ENCODE measurements around the gene TBPL1. TPM values are rescaled to one million over a fixed set of nuclear protein-coding genes. Genes with fewer than 3 reads are reported as not detected.

Gene TBPL1
- total RNA-seq, 1 experiment from 2014 or later: 39.7 TPM

- no peak for DNase-seq (ENCODE audit: low read depth, low spot score)
These were observed 15.1 kb upstream of the TBPL1 start for GRCh38 chr6:133937909-133938308.

GRCh38 chr6:133938533-133938932, 14.5 kb upstream of the TBPL1 start:
- Histone ChIP-seq H3K4me3 (ENCODE audit: low read depth in 2 of 2, low read length in 2 of 2) (no peak overlapping the region), H3K27me3 (ENCODE audit: control insufficient read depth, insufficient read depth, low read length) (no peaks in the 10 kb centered on the region), H3K27ac (ENCODE audit: low read length) (no peak overlapping the region), H3K9me3 (ENCODE audit: control insufficient read depth, insufficient read depth, low read depth, low read length) (no peaks in the 10 kb centered on the region), H3K36me3 (ENCODE audit: control insufficient read depth, insufficient read depth, low read length) (no peaks in the 10 kb centered on the region), H3K4me1 (ENCODE audit: control insufficient read depth, insufficient read depth, low read length) (no peaks in the 10 kb centered on the region)
- intact Hi-C loops (cut with micrococcal nuclease; ENCODE audit: unreplicated experiment): no loop called here
- ATAC-seq (no peak), DNase-seq (ENCODE audit: low read depth, low spot score) (no peak)
- ChIA-PET POLR2A (no interaction called here), CTCF (no interaction called here)
- in situ Hi-C loops (cut with HindIII; ENCODE audit: low pct_unique_long_range_greater_than_20kb, low sequenced_read_pairs): no loop called here
- TF ChIP-seq SIN3A (IDR thresholded peaks at IDR 0.05; ENCODE audit: borderline replicate concordance, insufficient read depth, low read depth, low read length): no peak
- TF ChIP-seq TCF7L2 (IDR thresholded peaks at IDR 0.05; ENCODE audit: low read depth, low read length): no peak
- TF ChIP-seq CTCF (IDR thresholded peaks at IDR 0.05): no peak
- TF ChIP-seq POLR2AphosphoS5 (IDR thresholded peaks at IDR 0.05; ENCODE audit: low read depth, low read length): no peak
- no peak for TF ChIP-seq REST (IDR thresholded peaks at IDR 0.05; ENCODE audit: insufficient read depth in 1 of 2, low read depth in 2 of 2, low read length in 1 of 2)
- no TSS peak for BruUV-seq (replicated peaks)

More at GRCh38 chr6:133937909-133938308, 15.1 kb upstream of the TBPL1 start:
- no peaks in the 10 kb centered on the region for H3K9me3 ChIP-seq (ENCODE audit: control insufficient read depth, insufficient read depth, low read depth, low read length)
- no peak overlapping the region for H3K4me3 ChIP-seq (ENCODE audit: low read depth in 2 of 2, low read length in 2 of 2)
- no peak for ATAC-seq
- no peaks in the 10 kb centered on the region for H3K27me3 ChIP-seq (ENCODE audit: control insufficient read depth, insufficient read depth, low read length)
- H3K27ac ChIP-seq (ENCODE audit: low read length): no peak overlapping the region
- ChIA-PET POLR2A (interaction anchor here (0.6 kb wide), 1 partner anchor 28 kb away, joined by 3 read pairs; no protein-coding TSS in a partner anchor), CTCF (no interaction called here)
- H3K36me3 ChIP-seq (ENCODE audit: control insufficient read depth, insufficient read depth, low read length): no peaks in the 10 kb centered on the region
- TF ChIP-seq TCF7L2 (IDR thresholded peaks at IDR 0.05; ENCODE audit: low read depth, low read length) (no peak), SIN3A (IDR thresholded peaks at IDR 0.05; ENCODE audit: borderline replicate concordance, insufficient read depth, low read depth, low read length) (no peak), CTCF (IDR thresholded peaks at IDR 0.05) (no peak), POLR2AphosphoS5 (IDR thresholded peaks at IDR 0.05; ENCODE audit: low read depth, low read length) (no peak), REST (IDR thresholded peaks at IDR 0.05; ENCODE audit: insufficient read depth in 1 of 2, low read depth in 2 of 2, low read length in 1 of 2) (no peak)
- H3K4me1 ChIP-seq (ENCODE audit: control insufficient read depth, insufficient read depth, low read length): no peaks in the 10 kb centered on the region
- BruUV-seq (replicated peaks): no TSS peak
- intact Hi-C loops (cut with micrococcal nuclease; ENCODE audit: unreplicated experiment): no loop called here
- in situ Hi-C loops (cut with HindIII; ENCODE audit: low pct_unique_long_range_greater_than_20kb, low sequenced_read_pairs): no loop called here
